HG03575 (cell line): ENCODE measurements around the gene TEKT1.
"Not testable (repeated sequence)": the region's sequence is repeated elsewhere in the genome, so short reads cannot be mapped to it uniquely, and the experiment has no call there.

Experiments used
- ATAC-seq: cut with Tn5 transposase; IDR thresholded peaks from one replicate; pipeline ENCODE4 v1.9.1; 2021; ENCODE audit not compliant: unreplicated experiment, insufficient number of reproducible peaks, low FRiP score; ENCODE audit errors: extremely low read depth

TEKT1 gene

GRCh38 chr17:6831661-6832263 is at the start of gene TEKT1:
TSS of gene TEKT1 (minus strand) at chr17:6831729. CDS start at chr17:6830376, 1,353 bp downstream.
- no peak for ATAC-seq

- ATAC-seq, result not testable (repeated sequence)
Measured at GRCh38 chr17:6879221-6879975, 47.9 kb upstream of the TEKT1 start.

- not testable (repeated sequence) for ATAC-seq
Measured at GRCh38 chr17:6875276-6875675, 43.7 kb upstream of the TEKT1 start.

DNA sequence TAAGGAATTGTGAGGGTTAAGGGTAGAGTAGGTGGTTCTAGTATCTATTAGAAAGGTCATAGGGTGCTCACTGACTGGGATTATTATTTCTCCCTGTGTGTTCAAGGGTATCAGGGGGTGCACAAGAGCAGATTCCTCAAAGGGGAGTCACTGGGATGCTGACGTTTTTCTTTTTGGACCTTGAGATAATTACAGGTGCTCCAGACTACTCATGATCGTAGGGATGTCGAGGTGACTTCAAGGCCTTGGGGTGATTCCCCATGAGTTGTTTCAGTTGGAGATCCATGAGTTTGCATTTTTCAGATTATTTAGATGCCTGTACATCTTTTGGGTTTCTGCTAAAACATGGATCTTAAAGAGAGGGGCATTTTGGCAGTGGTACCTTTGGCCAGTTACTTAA is 41.4 kb upstream of the TEKT1 start:
- no peak for ATAC-seq

DNA sequence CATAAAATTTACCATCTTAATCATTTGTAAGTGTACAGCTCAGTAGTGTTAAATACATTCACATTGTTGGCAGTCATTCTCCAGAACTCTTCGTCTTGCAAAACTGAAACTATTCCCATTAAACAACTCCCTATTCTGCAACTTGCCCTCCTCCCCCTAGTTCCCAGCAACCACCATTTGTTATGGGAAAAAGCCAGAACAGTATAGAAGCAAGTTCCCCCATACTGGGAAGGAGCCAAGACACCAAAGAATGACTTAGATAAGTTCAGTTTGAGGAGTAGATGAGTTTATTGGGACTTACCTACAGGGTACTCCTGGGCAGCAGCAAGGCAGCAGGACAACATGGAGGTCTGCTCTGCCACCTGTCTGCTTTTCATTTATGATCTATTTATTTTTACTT is 39.3 kb upstream of the TEKT1 start:
- ATAC-seq, result no peak

- no peak for ATAC-seq
Measured at GRCh38 chr17:6868582-6868981, 37.1 kb upstream of the TEKT1 start.

- ATAC-seq, result no peak
Measured at GRCh38 chr17:6867849-6868248, 36.3 kb upstream of the TEKT1 start.

DNA sequence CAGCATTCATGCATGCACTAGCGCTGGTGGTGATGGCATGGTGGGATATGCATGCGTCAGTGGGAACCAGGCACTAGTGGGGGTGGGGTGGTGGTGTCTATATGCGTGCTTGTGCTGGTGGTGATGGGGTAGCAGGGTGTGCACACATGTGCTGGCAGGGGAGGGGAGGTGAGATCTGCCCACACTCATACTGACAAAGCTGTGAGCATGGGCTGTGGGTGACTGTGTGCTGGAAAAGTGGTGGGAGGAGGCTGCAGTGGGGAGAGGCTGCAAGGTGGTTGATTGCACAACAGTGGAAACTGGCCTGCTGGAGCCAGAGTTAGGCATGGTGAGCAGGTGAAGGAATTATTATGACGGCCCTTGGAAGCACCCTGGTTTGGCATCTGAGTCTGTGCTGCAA is 31.3 kb upstream of the TEKT1 start:
- ATAC-seq, result no peak

- ATAC-seq, result no peak
Measured at GRCh38 chr17:6862122-6862521, 30.6 kb upstream of the TEKT1 start.

DNA sequence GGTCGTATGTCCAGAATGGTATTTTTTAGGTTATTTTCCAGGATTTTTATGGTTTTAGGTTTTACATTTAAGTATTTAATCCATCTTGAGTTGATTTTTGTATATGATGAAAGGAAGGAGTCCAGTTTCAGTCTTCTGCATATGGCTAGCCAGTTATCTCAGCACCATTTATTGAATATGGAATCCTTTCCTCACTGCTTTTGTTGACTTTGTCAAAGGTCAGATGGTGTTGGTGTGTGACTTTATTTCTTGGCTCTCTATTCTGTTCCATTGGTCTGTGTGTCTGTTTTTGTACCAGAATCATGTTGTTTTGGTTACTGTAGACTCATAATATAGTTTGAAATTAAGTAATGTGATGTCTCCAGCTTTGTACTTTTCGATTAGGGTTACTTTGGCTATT is 26.4 kb upstream of the TEKT1 start:
- no peak for ATAC-seq

- ATAC-seq, result no peak
Measured at GRCh38 chr17:6857336-6857735, 25.8 kb upstream of the TEKT1 start.

DNA sequence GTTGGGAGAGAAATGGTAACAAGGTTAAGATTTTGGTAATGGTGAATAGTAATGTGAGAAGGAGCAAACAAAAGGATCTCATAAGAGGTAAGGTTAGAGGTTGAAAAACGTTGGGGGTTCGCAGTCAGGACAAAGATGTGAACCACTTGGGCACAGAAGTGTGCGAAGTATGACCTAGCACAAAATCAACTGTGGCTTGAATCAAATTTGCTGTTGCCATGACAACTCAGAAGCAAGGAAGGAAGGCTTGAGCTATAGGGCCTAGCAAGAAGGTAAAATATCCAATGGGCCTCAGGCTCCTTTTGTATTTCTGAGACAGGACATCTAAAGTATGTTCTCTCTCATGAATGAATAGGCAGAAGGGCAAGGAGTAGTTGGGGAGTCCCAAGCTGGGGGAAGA is 24.5 kb upstream of the TEKT1 start:
- ATAC-seq, result no peak

- no peak for ATAC-seq
Measured at GRCh38 chr17:6853764-6854442, 22.4 kb upstream of the TEKT1 start.

GRCh38 chr17:6848545-6849179 is 17.1 kb upstream of the TEKT1 start:
- ATAC-seq, result not testable (repeated sequence)

GRCh38 chr17:6846138-6846537 is 14.6 kb upstream of the TEKT1 start:
- ATAC-seq, result not testable (repeated sequence)

DNA sequence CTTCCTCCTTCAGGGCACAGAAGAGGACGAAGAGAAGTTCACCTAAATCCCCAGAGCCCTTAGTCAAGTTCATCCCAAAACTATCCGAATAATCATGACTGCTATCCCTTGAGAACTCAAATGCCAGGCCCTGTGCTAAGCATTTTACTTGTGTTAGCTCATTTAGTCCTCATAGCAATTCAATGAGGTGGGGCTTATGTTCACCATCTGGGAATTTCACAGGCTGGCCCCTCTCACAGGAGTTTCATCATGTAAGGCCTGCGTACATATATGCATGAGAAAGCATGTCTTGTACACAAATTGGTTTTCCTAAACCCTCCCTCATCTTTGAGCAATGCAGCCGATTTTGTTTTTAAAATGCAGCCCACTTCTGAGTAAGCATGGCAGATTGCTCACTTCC is 12.9 kb upstream of the TEKT1 start:
- ATAC-seq, result not testable (repeated sequence)

DNA sequence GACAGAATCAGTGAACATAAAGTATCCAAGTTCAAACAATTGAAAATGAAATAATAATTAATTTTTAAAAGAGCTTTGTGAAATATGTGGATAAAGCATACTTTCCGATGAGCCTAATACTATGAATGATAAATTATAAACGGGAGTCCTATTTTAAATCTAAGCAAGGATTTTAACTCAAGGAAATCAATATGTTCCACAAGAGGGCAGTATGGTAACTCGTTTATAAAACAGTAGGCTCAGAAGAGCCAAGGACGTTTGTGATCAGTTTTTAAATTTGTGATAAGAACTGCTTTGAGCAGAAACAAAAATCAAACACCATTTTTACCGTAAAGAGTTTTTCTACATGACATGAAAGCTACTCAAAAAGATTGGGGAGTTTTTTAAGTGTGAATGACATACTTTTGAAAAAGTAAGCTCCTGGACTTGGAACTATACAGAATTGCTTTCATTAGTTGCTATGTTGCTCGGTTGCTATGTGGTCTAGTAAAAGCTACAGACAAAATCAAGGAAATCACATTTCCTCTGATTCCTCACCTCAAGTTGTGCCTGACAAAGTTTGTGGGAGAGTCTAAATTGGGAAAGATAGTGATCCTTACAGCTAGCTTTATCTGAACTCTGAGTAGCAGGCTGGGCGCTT is 11.8 kb upstream of the TEKT1 start:
- no peak for ATAC-seq

- not testable (repeated sequence) for ATAC-seq
Measured at GRCh38 chr17:6841769-6842168, 10.2 kb upstream of the TEKT1 start.

DNA sequence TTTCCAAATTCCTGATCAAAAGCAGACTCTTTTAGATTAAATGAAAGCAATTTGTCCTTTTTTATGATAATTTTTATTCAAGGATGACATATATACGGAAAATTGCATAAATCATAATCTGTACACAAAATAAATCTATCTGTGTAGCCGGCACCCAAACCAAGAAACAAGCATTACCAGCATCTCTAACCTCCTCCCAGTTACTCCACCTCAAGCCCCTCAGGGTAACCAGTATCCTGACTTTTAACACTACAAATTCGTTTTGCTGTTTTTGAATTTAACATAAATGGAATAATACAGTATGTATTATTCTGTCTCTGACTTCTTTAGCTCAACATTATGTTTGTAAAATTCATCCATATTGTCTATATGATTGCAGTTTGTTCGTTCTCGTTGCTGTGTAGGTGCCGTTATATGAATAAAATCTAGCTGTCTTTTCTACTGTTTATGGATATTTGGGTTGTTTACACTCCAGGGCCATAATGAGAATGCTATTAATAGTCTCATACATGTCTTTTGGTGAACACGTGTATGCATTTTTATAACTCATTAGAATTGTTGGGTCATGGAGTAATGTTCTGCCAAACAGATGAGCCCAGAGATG is 1.0 kb downstream of the TEKT1 start:
- ATAC-seq, result no peak
